Cerebellar cortex (tissue), 1 donor: ENCODE measurements around the gene RAD23A.
"Not testable (repeated sequence)": the region's sequence is repeated elsewhere in the genome, so short reads cannot be mapped to it uniquely, and the experiment has no call there.

ENCODE experiments used
- DNase-seq: peaks from one replicate; pipeline ENCODE4 v3.0.0-alpha.2; 2015; ENCODE audit warnings: low spot score

Gene RAD23A

DNA sequence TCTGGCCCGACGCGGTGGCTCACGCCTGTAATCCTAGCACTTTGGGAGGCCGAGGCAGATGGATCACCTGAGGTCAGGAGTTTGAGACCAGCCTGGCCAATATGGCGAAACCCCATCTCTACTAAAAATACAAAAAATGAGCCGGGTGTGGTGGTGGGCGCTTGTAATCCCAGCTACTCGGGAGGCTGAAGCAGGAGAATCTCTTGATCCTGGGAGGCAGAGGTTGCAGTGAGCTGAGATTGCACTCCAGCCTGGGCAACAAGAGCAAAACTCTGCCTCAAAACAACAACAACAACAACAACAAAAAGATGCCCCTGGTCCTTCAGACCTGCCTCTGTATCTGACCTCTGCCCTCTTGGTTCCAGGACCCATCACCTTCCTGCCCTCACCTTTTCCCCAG lies 9.9 kb downstream of the RAD23A start:
- DNase-seq: not testable (repeated sequence)

DNA sequence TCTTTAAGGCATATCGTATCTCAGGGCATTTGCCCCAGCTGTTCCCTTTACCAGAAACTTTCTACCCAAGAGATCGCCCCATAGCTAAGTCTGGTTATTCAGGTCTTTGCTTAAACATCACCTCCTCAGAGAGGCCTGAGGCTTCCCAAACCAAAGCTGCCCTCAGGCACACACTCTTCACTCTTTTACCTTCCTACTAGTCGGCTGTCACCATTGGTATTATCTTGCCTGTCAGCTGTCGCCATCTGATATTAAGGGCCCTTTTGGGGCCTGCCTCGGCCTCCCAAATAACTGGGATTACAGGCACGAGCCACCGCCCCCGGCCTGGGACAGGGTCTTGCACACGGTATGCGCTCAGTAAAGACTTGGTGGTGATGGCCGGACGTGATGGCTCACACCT lies 10.3 kb downstream of the RAD23A start:
- DNase-seq: no peak

DNA sequence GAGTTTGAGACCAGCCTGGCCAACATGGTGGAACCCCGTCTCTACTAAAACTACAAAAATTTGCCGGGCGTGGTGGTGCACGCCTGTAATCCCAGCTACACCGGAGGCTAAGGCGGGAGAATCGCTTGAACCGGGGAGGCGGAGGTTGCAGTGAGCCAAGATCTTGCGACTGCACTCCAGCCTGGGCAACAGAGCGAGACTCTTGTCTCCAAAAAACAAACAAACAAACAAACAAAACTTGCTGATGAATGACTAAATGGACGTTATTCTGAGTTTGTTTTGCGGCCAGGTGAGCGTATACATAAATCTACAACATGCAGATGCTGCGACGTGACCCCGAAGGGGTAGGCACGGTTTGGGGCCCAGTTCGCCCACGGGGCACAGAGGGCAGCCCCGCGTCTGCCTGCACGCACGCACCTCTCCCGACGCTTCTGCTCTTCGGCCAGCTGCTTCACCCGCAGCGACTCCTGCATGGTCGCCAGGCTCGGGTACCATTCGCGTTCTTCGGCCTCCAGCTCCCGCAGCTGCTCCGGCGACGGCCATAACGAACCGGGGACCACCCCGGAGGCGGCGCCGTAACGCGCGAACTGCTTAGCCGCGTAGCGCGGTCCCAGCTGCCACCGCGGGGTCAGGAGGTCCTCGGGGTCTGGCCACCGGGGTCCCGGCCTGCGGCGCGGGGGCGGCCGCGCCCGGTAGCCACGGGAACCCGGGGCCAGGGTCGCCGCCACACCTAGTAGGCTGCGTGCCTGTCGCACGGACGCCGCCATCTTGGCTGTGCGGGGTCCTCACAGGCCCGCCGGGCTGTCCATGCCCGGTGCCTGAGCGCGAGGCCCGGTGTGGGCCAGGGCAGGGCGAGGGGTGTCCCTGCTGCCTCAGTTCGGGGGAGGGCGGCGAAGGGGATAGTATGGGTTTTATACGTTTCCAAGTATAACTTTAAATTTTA lies 11.1 kb downstream of the RAD23A start, which contains the start of gene GADD45GIP1:
Gene GADD45GIP1, minus strand, starts transcription at position 778 of the 943 bp plus-strand sequence. Its CDS starts 11 bp downstream, at position 767.
- peak; percentile 77 for DNase-seq

DNA sequence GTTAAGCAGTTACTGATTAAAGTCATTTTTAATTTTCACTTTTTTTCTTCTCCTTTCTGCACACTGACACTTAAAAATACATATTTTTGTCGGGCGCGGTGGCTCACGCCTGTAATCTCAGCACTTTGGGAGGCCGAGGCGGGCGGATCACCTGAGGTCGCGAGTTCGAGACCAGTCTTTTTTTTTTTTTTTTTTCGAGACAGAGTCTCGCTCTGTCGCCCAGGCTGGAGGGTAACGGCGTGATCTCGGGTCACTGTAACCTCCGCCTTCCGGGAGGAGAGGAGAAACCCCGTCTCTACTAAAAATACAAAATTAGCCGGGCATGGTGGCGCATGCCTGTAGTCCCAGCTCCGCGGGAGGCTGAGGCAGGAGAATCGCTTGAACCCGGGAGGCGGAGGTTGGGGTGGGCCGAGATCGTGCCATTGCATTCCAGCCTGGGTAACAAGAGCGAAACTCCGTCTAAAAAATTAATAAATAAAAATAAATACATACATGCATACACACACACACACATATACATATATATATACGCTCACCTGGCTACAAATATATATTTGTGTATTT lies 11.8 kb downstream of the RAD23A start:
- DNase-seq: not testable (repeated sequence)

DNA sequence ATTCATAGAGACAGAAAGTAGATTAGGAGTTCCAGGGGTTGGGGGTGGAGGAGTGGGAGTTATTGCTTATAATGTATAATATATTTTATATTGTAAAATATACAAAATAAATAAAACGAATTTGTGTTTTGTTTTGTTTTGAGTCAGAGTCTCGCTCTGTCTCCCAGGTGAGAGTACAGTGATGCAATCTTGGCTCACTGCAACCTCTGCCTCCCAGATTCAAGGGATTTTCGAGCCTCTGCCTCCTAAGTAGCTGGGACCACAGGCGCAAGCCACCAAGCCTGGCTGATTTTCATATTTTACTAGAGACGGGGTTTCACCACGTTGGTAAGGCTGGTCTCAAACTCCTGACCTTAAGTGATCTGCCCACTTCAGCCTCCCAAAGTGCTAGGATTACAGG lies 13.8 kb downstream of the RAD23A start:
- DNase-seq: no peak

DNA sequence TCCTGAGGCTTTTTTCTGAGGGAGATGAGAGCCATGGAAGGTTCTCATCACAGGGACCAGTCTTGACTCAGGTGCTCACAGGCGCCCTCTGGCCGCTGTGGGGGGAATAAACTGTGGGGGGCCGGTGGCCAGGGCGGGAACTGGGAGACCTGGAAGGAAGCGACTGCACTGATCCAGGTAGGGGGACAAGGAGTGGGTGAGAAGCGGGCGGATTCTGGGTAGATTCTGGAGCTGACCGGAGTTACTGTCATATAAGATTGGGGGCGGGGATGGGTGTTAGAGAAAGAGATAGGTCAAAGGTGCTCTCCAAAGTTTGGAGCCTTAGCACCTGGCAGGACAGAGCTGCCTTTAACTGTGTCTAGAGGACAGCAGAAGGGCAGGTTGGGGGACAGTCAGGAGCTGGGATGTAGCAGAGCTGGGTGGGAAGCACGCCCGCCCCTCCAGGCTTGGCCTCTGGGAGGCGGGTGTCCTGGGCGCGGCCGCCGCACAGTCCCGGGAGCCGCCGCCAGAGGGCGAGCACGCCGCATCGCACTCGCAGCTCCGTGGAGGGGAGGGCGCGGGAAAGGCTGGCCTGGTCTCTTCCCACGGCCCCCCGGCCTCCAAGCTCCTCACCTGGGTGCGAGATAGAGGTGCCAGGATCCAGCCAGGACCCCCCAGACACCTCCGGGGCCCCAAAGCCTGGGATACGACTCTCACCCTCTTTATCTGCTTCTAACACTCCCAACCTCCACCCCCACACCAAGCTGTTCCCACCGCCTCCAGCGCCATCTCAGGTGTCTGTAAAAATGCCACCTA lies 19.6 kb downstream of the RAD23A start:
- peak; percentile 82 for DNase-seq

DNA sequence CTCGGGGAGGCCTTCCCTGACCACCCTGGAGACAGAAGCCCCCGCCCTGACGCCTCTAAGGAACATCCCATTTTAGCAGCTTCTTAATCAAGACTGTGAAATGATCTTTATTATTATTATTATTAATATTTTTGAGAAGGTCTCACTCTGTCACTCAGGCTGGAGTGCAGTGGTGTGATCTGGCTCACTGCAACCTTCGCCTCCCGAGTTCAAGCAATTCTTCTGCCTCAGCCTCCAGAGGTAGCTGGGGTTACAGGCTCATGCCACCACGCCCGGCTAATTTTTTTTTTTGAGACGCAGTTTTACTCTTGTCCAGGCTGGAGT lies 20.1 kb downstream of the RAD23A start:
- no peak for DNase-seq

DNA sequence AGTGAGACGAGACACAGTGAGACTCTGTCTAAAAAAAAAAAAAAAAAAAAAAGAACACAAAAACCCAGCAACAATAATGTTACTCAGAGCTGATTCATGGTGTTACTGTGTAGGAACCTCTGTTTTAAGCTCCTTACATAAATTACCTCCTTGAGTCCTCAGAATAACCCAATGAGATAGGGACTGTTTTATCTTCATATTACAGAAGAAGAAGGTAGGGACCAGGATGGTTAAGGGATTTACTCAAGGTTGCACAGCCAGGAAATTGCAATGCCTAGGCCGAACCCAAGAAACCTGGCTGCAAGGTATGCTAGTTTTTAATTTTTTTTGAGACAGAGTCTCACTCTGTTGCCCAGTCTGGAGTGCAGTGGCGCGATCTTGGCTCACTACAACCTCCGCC lies 22.2 kb downstream of the RAD23A start:
- DNase-seq: no peak

DNA sequence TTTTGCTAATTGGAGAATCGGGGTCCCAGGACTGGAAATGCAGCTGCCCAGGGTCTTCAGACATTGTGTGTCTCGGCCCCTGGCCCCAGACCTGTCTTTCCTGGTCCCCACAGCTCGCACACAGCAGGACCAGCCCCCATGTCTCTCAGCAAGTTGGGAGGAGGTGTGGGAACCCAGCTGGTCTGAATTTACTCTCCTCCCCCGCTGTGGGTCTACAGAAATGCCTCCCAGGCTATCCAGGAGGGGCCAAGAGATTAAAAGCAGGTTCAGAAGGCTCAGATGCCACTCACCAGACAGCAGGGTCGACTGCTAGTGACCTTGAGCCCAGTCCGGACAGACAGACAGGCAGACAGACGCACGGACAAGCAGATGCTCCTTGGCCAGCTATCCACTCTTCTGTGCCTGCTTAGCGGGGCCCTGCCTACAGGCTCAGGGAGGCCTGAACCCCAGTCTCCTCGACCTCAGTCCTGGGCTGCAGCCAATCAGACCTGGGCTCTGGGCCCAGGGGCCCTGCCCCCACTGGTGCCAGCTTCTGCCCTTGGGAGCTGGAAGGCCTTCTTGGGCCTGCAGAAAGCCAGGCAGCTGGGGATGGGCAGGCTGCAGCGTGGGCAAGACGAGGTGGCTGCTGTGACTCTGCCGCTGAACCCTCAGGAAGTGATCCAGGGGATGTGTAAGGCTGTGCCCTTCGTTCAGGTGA lies 23.8 kb downstream of the RAD23A start, which contains the start of gene DAND5:
Gene DAND5, plus strand, starts transcription at position 285 of the 697 bp plus-strand sequence. Its CDS starts 85 bp downstream, at position 370.
- no peak for DNase-seq

DNA sequence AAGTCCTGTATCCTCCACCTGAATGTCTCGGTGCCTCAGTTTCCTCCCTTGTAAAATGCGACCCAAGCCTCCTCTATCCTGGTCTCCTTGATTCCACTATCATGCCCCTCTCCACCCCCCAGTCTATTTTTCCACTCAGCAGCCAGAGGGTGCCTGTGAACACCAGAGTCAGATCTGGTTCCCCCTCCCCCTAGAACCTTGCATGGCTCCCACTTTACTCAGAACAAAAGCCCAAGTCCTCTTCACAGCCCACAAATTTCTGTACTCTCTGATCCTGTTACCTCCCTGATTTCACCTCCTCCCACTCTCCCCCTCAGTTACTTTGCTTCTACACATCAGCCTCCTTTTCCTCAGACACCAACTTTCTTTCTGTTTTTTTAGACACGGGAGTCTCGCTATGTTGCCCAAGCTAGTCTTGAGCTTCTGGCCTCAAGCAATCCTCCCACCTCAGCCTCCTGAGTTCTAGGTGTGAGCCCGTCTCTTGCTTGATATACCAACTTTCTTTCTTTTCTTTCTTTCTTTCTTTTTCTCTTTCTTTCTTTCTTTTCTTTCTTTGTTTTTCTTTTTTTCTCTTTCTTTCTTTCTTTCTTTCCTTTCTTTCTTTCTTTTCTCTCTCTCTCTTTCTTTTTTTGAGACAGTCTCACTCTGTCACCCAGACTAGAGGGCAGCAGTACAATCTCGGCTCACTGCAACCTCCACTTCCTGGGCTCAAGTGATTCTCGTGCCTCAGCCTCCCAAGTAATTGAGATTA lies 24.6 kb downstream of the RAD23A start:
- no peak for DNase-seq

DNA sequence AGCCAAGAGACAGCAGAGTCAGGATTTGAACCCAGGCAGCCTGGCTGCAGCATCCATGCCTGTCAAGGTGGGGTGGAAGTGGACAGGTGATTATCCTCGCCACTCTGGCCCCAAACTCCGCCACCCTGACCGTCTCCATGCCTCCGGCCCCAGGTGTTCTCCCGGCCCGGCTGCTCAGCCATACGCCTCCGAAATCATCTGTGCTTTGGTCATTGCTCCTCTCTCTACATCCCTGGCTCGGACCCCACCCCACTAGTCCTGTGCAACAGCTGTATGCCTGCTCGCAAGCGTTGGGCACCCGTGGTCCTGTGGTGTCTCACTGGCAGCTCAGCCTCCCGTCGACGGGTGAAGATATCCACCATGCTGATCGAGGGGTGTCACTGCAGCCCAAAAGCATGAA lies 27.6 kb downstream of the RAD23A start:
- DNase-seq: no peak

DNA sequence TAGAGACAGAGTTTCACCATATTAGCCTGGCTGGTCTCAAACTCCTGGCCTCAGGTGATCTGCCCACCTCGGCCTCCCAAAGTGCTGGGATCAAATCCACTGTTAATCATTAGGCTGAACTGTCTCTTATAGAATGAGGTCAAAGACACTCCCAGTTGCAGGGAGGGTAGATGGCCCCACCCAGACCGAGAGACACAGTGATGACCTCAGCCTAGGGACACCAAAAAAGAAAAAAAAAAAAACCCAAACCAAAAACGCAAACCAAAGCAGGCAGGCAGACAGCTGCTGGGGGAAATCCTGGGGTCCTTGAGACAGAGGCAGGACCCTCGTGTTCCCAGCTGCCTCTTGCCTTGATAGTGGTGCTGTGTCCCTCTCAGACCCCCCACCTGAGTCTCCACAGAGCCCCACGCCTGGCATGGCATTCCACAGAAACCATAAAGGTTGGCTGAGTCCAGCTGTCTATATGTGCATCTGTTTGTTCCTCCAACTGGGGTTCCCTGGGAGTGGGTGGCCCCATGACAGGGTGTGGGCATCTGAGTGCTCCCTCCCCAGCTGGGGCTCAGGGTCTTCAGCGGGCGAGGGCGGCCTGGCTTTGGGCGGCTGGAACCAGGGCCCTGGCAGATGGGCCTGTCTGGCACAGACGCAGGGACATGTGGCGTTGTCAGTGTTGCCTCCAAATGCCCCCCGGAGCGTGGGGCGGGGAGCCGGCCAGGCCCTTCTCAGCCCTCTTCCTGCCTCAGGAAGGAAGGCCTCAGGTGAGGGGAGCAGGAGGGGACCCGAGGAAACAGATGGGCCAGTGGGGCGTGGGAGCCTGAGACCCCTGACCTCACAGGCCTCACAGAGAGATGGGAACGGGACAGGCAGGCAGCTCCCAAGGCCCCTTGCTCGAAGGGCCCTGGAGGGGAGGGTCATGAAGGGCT lies 28.9 kb downstream of the RAD23A start:
- peak; percentile 85 for DNase-seq

DNA sequence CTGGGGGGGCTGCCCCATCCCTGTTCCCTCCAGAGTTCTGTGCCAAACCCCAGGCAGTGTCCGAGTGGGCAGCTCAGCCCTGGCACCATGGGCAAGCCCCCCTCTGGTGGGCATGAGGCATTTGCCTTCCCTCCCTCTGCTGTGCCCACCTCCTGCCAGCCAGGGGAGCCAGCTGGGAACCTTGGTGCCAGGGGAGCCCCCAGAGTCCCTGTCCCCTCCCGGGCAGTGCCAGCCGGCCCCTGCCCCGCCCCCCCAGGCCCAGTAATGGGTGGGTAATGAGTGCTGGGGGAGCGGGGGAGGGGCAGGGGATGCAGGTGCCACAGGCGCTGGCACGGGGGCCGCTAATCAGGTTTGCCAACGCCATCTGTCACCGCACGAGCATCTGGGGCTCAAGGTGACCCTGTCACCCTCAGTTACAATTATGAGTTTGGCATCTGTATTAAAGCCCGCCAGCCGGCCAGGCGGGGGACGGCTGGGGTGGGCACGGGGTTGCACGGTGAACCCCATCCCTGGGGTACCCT lies 29.6 kb downstream of the RAD23A start:
- DNase-seq: no peak

DNA sequence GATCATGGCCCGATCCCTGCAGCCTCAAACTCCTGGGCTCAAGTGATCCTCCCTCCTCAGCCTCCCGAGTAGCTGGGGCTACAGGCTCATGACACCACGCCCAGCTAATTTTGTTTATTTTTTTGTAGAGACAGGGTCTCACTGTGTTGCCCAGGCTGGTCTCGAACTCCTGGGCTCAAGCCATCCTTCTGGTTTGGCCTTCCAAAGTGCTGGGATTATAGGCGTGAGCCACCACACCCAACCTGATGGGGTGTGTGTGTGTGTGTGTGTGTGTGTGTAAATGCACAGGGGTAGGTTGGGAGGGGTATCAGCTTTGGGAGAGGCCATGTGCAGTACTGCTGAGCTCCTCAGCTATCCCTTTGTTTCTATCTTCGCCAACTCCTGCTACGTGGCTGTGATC lies 30.4 kb downstream of the RAD23A start:
- not testable (repeated sequence) for DNase-seq

DNA sequence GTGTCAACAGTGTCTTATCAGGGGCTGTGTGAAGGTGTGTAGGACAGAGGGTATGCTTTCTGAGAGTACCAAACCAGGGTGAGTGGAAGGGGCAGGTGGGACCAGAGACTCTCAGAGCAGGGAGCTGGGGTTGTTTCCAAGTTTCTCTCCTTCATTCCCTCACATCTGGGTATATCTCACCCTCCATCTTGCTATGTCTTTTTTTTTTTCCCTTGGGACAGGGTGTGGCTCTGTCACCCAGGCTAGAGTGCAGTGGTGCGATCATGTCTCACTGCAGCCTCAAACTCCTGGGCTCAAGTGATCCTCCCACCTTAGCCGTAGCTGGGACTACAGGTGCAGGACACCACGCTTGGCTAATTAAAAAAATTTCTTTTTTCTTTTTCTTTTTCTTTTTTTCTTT lies 34.3 kb downstream of the RAD23A start:
- DNase-seq: no peak

DNA sequence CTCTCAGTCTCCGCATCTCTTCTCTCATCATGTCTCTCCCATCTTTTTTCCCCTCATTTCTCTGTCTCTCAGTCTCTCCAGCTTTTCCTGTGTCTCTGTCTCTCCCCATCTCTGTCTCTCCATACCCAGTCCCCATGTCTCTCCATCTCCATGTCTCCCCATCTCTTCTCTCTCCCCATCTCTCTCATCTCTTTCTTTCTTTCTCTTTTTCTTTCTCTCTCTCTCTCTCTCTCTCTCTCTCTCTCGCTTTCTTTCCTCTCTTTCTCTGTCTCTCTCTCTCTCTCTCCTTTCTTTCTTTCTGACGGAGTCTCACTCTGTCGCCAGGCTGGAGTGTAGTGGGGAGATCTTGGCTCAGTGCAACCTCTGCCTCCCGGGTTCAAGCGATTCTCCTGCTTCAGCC lies 37.0 kb downstream of the RAD23A start:
- no peak for DNase-seq

DNA sequence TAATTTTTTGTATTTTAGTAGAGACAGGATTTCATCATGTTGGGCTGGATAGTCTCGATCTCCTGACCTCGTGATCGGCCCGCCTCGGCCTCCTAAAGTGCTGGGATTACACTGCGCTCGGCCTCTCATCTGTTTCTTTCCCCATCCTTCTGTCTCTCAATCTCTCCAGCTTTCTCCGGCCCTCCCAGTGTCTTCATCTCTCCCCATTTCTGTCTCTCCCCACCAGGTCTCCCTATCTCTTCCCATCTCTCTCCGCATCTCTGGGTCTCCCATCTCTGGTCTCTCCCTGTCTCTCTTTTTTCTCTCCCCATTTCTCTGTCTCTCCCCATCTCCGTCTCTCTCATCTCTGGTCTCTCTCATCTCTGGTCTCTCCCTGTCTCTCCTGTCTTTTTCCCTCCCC lies 37.4 kb downstream of the RAD23A start:
- DNase-seq: no peak

DNA sequence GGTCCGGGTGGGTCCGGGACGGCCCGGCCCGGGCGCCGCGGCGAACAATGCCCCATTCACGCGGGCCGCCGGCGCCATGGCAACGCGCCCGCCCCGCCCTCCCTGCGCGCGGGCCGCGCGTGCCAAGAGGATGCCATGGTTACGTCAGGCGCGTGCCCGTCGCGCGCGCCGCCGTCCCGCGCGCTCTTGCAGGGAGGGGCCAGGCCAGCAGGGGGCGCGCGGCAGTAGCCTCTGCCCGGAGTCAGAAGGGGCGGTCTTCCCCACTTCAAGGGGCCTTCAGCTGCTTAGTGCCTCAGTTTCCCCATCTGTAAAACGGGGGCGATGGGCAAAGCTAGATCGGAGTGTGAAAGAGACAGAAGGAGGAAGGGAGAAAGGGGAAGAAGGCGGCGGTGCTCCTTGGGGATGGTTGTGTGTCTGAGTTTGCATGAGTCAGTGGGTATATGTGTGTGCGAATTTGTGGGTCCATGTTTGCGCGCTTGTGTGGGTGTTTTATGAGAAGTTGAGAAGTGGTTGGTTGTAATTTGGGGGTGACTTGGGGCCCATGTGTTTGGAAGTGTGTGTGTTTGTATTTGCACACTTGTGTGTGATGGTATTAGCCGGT lies 38.0 kb downstream of the RAD23A start:
- peak; percentile 66 for DNase-seq

DNA sequence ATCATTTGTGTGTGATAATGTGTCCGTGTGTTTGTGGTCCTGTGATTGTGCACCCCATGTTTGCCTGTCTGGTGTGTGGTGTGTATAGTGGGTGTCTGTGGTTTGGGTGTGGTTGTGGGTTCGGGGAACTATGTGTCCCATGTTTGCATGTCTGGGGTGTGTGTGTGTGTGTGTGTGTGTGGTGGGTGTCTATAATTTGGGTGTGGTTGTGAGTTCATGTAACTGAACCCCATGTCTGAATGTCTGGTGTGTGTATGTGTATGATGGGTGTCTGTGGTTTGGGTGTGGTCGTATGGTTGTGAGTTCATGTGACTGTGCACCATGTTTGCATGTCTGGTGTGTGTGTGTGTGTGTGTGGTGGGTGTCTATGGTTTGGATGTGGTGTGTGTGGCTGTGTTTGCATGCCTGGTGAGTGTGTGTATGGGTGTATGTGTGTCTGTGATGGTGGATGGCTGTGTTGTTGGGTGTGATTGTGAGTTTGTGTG lies 38.5 kb downstream of the RAD23A start:
- DNase-seq: no peak
